ENCODE results near the gene NSD1.

Gene NSD1

GRCh38 chr5:177260961-177261360 lies 127.4 kb downstream of the NSD1 start:
- TF ChIP-seq FOXP2 (optimal IDR thresholded peaks at IDR 0.05; ENCODE audit: borderline replicate concordance, extremely low read depth, extremely low read length, insufficient read depth) (no peak), TAF1 (IDR thresholded peaks at IDR 0.05; ENCODE audit: borderline replicate concordance, insufficient read depth, low read length) (no peak)
- TF ChIP-seq, protein P1, sequence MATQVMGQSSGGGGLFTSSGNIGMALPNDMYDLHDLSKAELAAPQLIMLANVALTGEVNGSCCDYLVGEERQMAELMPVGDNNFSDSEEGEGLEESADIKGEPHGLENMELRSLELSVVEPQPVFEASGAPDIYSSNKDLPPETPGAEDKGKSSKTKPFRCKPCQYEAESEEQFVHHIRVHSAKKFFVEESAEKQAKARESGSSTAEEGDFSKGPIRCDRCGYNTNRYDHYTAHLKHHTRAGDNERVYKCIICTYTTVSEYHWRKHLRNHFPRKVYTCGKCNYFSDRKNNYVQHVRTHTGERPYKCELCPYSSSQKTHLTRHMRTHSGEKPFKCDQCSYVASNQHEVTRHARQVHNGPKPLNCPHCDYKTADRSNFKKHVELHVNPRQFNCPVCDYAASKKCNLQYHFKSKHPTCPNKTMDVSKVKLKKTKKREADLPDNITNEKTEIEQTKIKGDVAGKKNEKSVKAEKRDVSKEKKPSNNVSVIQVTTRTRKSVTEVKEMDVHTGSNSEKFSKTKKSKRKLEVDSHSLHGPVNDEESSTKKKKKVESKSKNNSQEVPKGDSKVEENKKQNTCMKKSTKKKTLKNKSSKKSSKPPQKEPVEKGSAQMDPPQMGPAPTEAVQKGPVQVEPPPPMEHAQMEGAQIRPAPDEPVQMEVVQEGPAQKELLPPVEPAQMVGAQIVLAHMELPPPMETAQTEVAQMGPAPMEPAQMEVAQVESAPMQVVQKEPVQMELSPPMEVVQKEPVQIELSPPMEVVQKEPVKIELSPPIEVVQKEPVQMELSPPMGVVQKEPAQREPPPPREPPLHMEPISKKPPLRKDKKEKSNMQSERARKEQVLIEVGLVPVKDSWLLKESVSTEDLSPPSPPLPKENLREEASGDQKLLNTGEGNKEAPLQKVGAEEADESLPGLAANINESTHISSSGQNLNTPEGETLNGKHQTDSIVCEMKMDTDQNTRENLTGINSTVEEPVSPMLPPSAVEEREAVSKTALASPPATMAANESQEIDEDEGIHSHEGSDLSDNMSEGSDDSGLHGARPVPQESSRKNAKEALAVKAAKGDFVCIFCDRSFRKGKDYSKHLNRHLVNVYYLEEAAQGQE (IDR thresholded peaks at IDR 0.05; ENCODE audit: insufficient read depth in 1 of 2, low read depth in 2 of 2, low read length in 2 of 2): no peak

DNA sequence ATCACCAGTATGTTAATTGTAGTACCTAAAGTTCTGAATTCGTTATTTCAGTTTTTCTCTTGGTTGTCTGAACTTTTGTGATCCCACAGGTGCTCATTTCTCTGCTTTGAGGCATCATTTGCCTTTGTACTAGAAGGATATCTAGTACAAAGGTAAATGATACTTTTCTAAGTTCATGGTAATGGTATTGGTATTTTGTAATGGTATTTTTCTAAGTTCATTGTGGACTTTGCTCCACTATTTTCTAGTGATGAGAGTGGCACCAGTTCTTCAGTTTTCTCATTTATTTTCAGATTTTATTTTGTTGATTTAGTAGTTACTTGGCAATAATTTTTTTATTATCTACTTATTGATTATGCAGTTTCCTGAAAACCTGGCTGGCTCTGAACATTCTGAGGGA lies 127.9 kb downstream of the NSD1 start:
- TF ChIP-seq POLR2AphosphoS5 (IDR thresholded peaks at IDR 0.05; ENCODE audit: low read depth, low read length) (no peak), TAF1 (IDR thresholded peaks at IDR 0.05; ENCODE audit: borderline replicate concordance, insufficient read depth, low read length) (no peak), FOXP2 (optimal IDR thresholded peaks at IDR 0.05; ENCODE audit: borderline replicate concordance, extremely low read depth, extremely low read length, insufficient read depth) (no peak), SIN3A (IDR thresholded peaks at IDR 0.05; ENCODE audit: borderline replicate concordance, insufficient read depth, low read length) (no peak)
- TF ChIP-seq, protein P1 (IDR thresholded peaks at IDR 0.05; ENCODE audit: insufficient read depth in 1 of 2, low read depth in 2 of 2, low read length in 2 of 2): no peak

DNA sequence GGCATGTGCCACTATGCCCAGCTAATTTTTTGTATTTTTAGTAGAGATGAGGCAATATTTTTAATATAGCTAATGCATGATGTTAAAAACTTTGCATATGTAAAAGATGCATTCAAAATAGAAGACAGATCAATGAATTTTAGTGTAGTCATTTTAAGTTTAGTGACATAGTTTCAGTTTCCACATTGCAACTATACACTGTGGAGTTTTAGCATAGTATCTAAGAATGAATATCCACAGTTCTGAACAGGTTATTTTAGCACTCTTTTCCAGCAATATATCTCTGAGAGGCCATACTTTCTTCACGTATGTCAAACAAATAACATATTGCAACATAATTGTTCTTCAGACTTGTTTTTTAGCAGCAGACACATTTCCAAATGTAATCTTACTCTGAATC lies 130.6 kb downstream of the NSD1 start:
- TF ChIP-seq POLR2AphosphoS5 (IDR thresholded peaks at IDR 0.05; ENCODE audit: low read depth, low read length) (no peak), TAF1 (IDR thresholded peaks at IDR 0.05; ENCODE audit: borderline replicate concordance, insufficient read depth, low read length) (no peak), SIN3A (IDR thresholded peaks at IDR 0.05; ENCODE audit: borderline replicate concordance, insufficient read depth, low read length) (no peak), FOXP2 (optimal IDR thresholded peaks at IDR 0.05; ENCODE audit: borderline replicate concordance, extremely low read depth, extremely low read length, insufficient read depth) (no peak)
- TF ChIP-seq, protein P1 (IDR thresholded peaks at IDR 0.05; ENCODE audit: insufficient read depth in 1 of 2, low read depth in 2 of 2, low read length in 2 of 2): no peak

DNA sequence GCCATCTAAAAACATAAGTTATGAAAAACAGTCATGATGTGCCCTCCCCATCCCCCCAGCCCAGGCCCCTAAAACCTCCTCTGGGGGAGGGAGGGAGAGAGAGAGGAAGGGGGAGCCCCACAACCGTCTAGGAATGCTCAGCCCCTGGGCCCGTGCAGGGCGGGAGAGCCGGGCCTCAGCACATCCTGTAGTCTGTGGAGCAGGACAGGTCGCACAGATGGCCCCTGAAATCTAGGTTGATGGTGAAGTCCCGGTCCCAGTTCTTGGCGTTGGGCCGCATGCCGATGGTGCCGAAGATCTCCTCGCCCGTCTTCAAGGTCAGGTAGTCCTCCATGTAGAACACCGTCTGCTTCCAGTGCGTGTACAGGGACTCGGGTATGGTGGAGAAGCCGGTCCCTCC lies 131.8 kb downstream of the NSD1 start:
- TF ChIP-seq, protein P1 (IDR thresholded peaks at IDR 0.05; ENCODE audit: insufficient read depth in 1 of 2, low read depth in 2 of 2, low read length in 2 of 2): no peak
- no peak for TF ChIP-seq TAF1 (IDR thresholded peaks at IDR 0.05; ENCODE audit: borderline replicate concordance, insufficient read depth, low read length)
- no peak for TF ChIP-seq FOXP2 (optimal IDR thresholded peaks at IDR 0.05; ENCODE audit: borderline replicate concordance, extremely low read depth, extremely low read length, insufficient read depth)
- no peak for TF ChIP-seq POLR2AphosphoS5 (IDR thresholded peaks at IDR 0.05; ENCODE audit: low read depth, low read length)
- no peak for TF ChIP-seq SIN3A (IDR thresholded peaks at IDR 0.05; ENCODE audit: borderline replicate concordance, insufficient read depth, low read length)

DNA sequence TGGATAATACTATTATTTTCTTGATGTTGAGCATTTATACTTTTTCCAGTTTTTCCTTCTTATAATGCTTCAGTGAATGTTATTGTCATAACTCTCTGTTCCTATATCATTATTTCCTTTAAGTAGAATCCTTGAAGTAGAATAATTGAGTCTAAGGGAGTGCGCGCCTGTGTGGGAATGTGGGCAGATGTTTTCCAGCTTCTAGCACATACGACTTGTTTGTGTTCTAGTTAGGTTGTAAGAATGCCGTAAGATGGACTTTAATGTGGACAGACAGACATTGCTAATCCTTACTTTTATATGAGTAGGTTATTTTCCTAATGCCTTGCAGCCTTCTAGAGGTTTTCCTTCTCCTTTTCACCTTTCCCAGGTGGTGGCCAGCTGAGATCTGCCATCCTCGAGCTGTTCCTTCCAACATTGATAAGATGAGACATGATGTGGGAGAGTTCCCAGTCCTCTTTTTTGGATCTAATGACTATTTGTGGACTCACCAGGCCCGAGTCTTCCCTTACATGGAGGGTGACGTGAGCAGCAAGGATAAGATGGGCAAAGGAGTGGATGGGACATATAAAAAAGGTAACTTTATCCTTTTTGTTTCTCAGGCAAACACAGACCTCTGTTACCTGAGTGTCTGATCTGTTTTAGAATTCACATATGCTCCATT lies 135.8 kb downstream of the NSD1 start:
- TF ChIP-seq FOXP2 (optimal IDR thresholded peaks at IDR 0.05; ENCODE audit: borderline replicate concordance, extremely low read depth, extremely low read length, insufficient read depth) (no peak), SIN3A (IDR thresholded peaks at IDR 0.05; ENCODE audit: borderline replicate concordance, insufficient read depth, low read length) (no peak), TAF1 (IDR thresholded peaks at IDR 0.05; ENCODE audit: borderline replicate concordance, insufficient read depth, low read length) (no peak), POLR2AphosphoS5 (IDR thresholded peaks at IDR 0.05; ENCODE audit: low read depth, low read length) (no peak)
- TF ChIP-seq, protein P1 (IDR thresholded peaks at IDR 0.05; ENCODE audit: insufficient read depth in 1 of 2, low read depth in 2 of 2, low read length in 2 of 2): no peak

Data from PFSK-1 (cell line).